HG03108 (cell line): Measurements from ENCODE around the gene TMEM95.

Source experiments
- ATAC-seq: cut with Tn5 transposase; IDR thresholded peaks from one replicate; pipeline ENCODE4 v1.9.1; 2021; ENCODE audit warnings: moderate library complexity; ENCODE audit not compliant: unreplicated experiment

The TMEM95 gene

GRCh38 chr17:7403977-7404736 lies 49.2 kb downstream of the TMEM95 start, which contains the start of gene TMEM256:
TSS of gene TMEM256 (minus strand) at chr17:7404097. CDS start at chr17:7404084, 13 bp downstream.
- peak; percentile 89 for ATAC-seq

DNA sequence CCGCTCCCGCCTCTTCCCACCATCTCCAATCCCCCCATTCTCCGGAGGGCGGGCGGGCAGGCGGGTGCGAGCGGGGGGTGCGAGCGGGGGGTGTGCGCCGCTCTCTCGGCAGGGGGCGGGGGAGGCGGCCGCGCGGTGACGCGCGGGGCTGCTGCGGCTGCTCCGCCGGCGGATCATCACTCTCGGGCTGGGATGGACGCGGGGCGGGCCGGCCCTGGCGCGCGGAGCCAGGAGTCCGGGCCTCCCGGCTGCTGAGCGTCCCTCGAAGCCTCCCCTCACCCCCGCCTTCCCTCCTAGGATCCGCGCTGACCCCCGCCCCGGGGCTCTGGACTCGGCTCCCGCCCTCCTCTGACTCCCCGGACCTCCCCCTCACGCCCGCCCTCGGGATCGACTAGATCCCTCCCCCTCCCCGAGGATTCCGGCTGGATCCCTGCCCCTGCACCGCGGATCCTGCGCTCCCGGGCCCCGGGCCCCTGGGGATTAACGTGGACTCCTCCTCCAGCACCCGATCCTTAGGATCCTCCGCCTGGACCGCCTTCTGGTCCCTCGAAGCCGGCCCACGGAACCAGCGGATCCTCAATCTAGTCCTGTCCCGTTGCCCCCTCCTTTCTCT lies 49.9 kb downstream of the TMEM95 start:
- ATAC-seq: peak; percentile 14

GRCh38 chr17:7405350-7406234 lies 50.6 kb downstream of the TMEM95 start:
- no peak for ATAC-seq

- ATAC-seq: no peak
Observed at GRCh38 chr17:7406235-7406825, 51.4 kb downstream of the TMEM95 start.
